GM21423 (cell line): ENCODE measurements around the gene ABCC2.
A peak's percentile ranks its signal among the peaks of the same experiment; 100 is the strongest.
"Not testable (repeated sequence)": the region's sequence is repeated elsewhere in the genome, so short reads cannot be mapped to it uniquely, and the experiment has no call there.

Experiments
- ATAC-seq: cut with Tn5 transposase; IDR thresholded peaks from one replicate; pipeline ENCODE4 v1.9.1; 2021; ENCODE audit warnings: mild to moderate bottlenecking, moderate library complexity; ENCODE audit not compliant: unreplicated experiment

The ABCC2 gene

GRCh38 chr10:99807786-99808185 is 25.3 kb downstream of the ABCC2 start:
- no peak for ATAC-seq

GRCh38 chr10:99808270-99808669 is 25.8 kb downstream of the ABCC2 start:
- no peak for ATAC-seq

- ATAC-seq, result no peak
Observed at GRCh38 chr10:99809481-99809880, 27.0 kb downstream of the ABCC2 start.

GRCh38 chr10:99809931-99810615 is 27.6 kb downstream of the ABCC2 start:
- ATAC-seq, result no peak

GRCh38 chr10:99812177-99812576 is 29.7 kb downstream of the ABCC2 start:
- ATAC-seq, result no peak

- ATAC-seq, result no peak
Observed at GRCh38 chr10:99814143-99814542, 31.7 kb downstream of the ABCC2 start.

- ATAC-seq, result no peak
Observed at GRCh38 chr10:99815621-99816020, 33.2 kb downstream of the ABCC2 start.

GRCh38 chr10:99827936-99828335 is 45.5 kb downstream of the ABCC2 start:
- no peak for ATAC-seq

GRCh38 chr10:99828464-99828863 is 46.0 kb downstream of the ABCC2 start:
- no peak for ATAC-seq

GRCh38 chr10:99832439-99832838 is 50.0 kb downstream of the ABCC2 start:
- no peak for ATAC-seq

- no peak for ATAC-seq
Observed at GRCh38 chr10:99834410-99834809, 52.0 kb downstream of the ABCC2 start.

- no peak for ATAC-seq
Observed at GRCh38 chr10:99835947-99836346, 53.5 kb downstream of the ABCC2 start.

GRCh38 chr10:99836711-99837110 is 54.3 kb downstream of the ABCC2 start:
- no peak for ATAC-seq

GRCh38 chr10:99840859-99841258 is 58.4 kb downstream of the ABCC2 start:
- ATAC-seq, result not testable (repeated sequence)

- ATAC-seq, result no peak
Observed at GRCh38 chr10:99841746-99842145, 59.3 kb downstream of the ABCC2 start.

- ATAC-seq, result no peak
Observed at GRCh38 chr10:99843310-99843709, 60.9 kb downstream of the ABCC2 start.

- no peak for ATAC-seq
Observed at GRCh38 chr10:99844433-99844955, 62.1 kb downstream of the ABCC2 start.

- ATAC-seq, result peak; percentile 71
Observed at GRCh38 chr10:99845837-99846382, 63.5 kb downstream of the ABCC2 start.

- no peak for ATAC-seq
Observed at GRCh38 chr10:99849057-99849456, 66.6 kb downstream of the ABCC2 start.

- no peak for ATAC-seq
Observed at GRCh38 chr10:99849536-99849935, 67.1 kb downstream of the ABCC2 start.

GRCh38 chr10:99850021-99850766 is 67.8 kb downstream of the ABCC2 start:
- no peak for ATAC-seq

GRCh38 chr10:99850767-99851340 is 68.4 kb downstream of the ABCC2 start:
- ATAC-seq, result no peak
